IMR-90 (cell line): ENCODE results near the gene NPHP4. TPM values are rescaled to one million over a fixed set of nuclear protein-coding genes. Genes with fewer than 3 reads are reported as not detected.

Source experiments
- ATAC-seq: fragments of 200-7000 bp; cut with Tn5 transposase; 2 replicates; pipeline ENCODE4 v1.9.1; 2020; ENCODE audit warnings: low read depth, mild to moderate bottlenecking, moderate library complexity
- BruUV-seq: library from RNA; stranded (reverse); fragments of 400-500 nt; replicated peaks from 2 replicates; lab custom pipeline; 2021; lab: Mats Ljungman, UMichigan
- CTCF ChIA-PET: fragments of 300-600 bp; formaldehyde crosslinking; extraction: SDS; loops from one replicate; lab custom pipeline; 2021; ENCODE audit warnings: antibody characterized with exemption; lab: Yijun Ruan, JAX
- POLR2A ChIA-PET: fragments of 300-600 bp; sonication (Branson Sonifier 250); formaldehyde crosslinking; loops from one replicate; lab custom pipeline; 2022; ENCODE audit warnings: antibody characterized with exemption; ENCODE audit not compliant: unreplicated experiment; lab: Charles Lee
- DNase-seq: peaks from one replicate; pipeline ENCODE4 v3.0.0; 2013
- H2AFZ ChIP-seq: replicated peaks from 2 replicates; pipeline ENCODE3; 2013; ENCODE audit warnings: low read length, mild to moderate bottlenecking; ENCODE audit not compliant: poor library complexity
- H2AK5ac ChIP-seq: 2 replicates; pipeline ENCODE4 v1.6.1; 2013; ENCODE audit warnings: low read depth, low read length, inconsistent platforms
- H2AK9ac ChIP-seq: replicated peaks from 2 replicates; pipeline ENCODE3; 2013; ENCODE audit warnings: mild to moderate bottlenecking, low read depth, low read length, moderate library complexity; ENCODE audit not compliant: poor library complexity
- H2BK120ac ChIP-seq: 2 replicates; pipeline ENCODE4 v1.6.1; 2013; ENCODE audit warnings: low read depth, low read length, inconsistent platforms
- H2BK15ac ChIP-seq: 3 replicates; pipeline ENCODE4 v1.6.1; 2013; ENCODE audit warnings: low read depth, low read length, inconsistent platforms
- H2BK20ac ChIP-seq: 2 replicates; pipeline ENCODE4 v1.6.1; 2013; ENCODE audit warnings: low read depth, mild to moderate bottlenecking, inconsistent platforms, low read length, moderate library complexity
- H2BK5ac ChIP-seq: 2 replicates; pipeline ENCODE4 v1.6.1; 2013; ENCODE audit warnings: mild to moderate bottlenecking, low read depth, low read length, inconsistent platforms; ENCODE audit not compliant: poor library complexity, severe bottlenecking
- H3K14ac ChIP-seq: replicated peaks from 2 replicates; pipeline ENCODE4 v1.6.1; 2013; ENCODE audit warnings: low read depth, low read length, inconsistent platforms
- H3K18ac ChIP-seq: 2 replicates; pipeline ENCODE4 v1.6.1; 2013; ENCODE audit warnings: low read depth, low read length, control low read depth
- H3K23ac ChIP-seq: 2 replicates; pipeline ENCODE4 v1.6.1; 2013; ENCODE audit warnings: low read depth, low read length, inconsistent platforms
- H3K27ac ChIP-seq: 2 replicates; pipeline ENCODE4 v1.5.1; 2013; ENCODE audit warnings: mild to moderate bottlenecking, control low read depth, low read length; ENCODE audit not compliant: insufficient read depth
- H3K27me3 ChIP-seq: 2 replicates; pipeline ENCODE4 v1.6.1; 2013; ENCODE audit warnings: low read length; ENCODE audit not compliant: control insufficient read depth, insufficient read depth
- H3K36me3 ChIP-seq: 2 replicates; pipeline ENCODE4 v1.6.1; 2013; ENCODE audit warnings: low read length, mixed read lengths; ENCODE audit not compliant: control insufficient read depth, insufficient read depth
- H3K4ac ChIP-seq: 2 replicates; pipeline ENCODE4 v1.6.1; 2013; ENCODE audit warnings: low read depth, low read length, inconsistent platforms
- H3K4me1 ChIP-seq: 2 replicates; pipeline ENCODE4 v1.6.1; 2013; ENCODE audit warnings: low read length, mixed read lengths; ENCODE audit not compliant: control insufficient read depth, insufficient read depth
- H3K4me2 ChIP-seq: 2 replicates; pipeline ENCODE4 v1.6.1; 2013; ENCODE audit warnings: low read depth, mild to moderate bottlenecking, control low read depth, low read length, moderate library complexity
- H3K4me3 ChIP-seq: 2 replicates; pipeline ENCODE4 v1.5.1; 2013; ENCODE audit warnings: low read depth, mild to moderate bottlenecking, control low read depth, low read length, moderate library complexity; ENCODE audit not compliant: insufficient read depth
- H3K56ac ChIP-seq: 2 replicates; pipeline ENCODE4 v1.6.1; 2013; ENCODE audit warnings: low read length, inconsistent platforms; ENCODE audit not compliant: insufficient read depth; ENCODE audit errors: extremely low read depth
- H3K79me1 ChIP-seq, 2 experiments: 2 replicates each; pipeline ENCODE4 v1.6.1; 2013; ENCODE audit warnings: low read length in 2 of 2, inconsistent platforms in 1 of 2, low read depth in 1 of 2
- H3K9ac ChIP-seq: 2 replicates; pipeline ENCODE4 v1.6.1; 2013; ENCODE audit warnings: low read depth, low read length, control low read depth
- H3K9me1 ChIP-seq: 2 replicates; pipeline ENCODE4 v1.6.1; 2013; ENCODE audit warnings: low read length, inconsistent platforms; ENCODE audit not compliant: insufficient read depth
- H3K9me3 ChIP-seq: 2 replicates; pipeline ENCODE4 v1.6.1; 2013; ENCODE audit warnings: low read length; ENCODE audit not compliant: control insufficient read depth, insufficient read depth
- H4K20me1 ChIP-seq: 2 replicates; pipeline ENCODE4 v1.6.1; 2013; ENCODE audit warnings: low read length, inconsistent platforms; ENCODE audit not compliant: insufficient read depth
- H4K5ac ChIP-seq: 2 replicates; pipeline ENCODE4 v1.6.1; 2013; ENCODE audit warnings: mild to moderate bottlenecking, low read depth, low read length, control low read depth
- H4K8ac ChIP-seq, 2 experiments: 2 replicates each; pipeline ENCODE4 v1.6.1; 2013; ENCODE audit warnings: low read depth in 2 of 2, low read length in 2 of 2, control low read depth in 1 of 2, inconsistent platforms in 1 of 2
- H4K91ac ChIP-seq: 2 replicates; pipeline ENCODE4 v1.6.1; 2013; ENCODE audit warnings: low read depth, low read length, inconsistent platforms; ENCODE audit not compliant: insufficient read depth
- BHLHE40 ChIP-seq: fragments of 150-350 bp; IDR thresholded peaks from 2 replicates; pipeline ENCODE4 v1.6.1; 2016; ENCODE audit warnings: mild to moderate bottlenecking, low read depth, low read length
- CEBPB ChIP-seq: IDR thresholded peaks from 2 replicates; pipeline ENCODE4 v1.6.1; 2012; ENCODE audit warnings: low read depth, low read length, improper control_type of control experiment
- CHD1 ChIP-seq: IDR thresholded peaks from 2 replicates; pipeline ENCODE4 v1.6.1; 2012; ENCODE audit warnings: low read depth, low read length, improper control_type of control experiment
- FOS ChIP-seq: fragments of 150-350 bp; IDR thresholded peaks from 2 replicates; pipeline ENCODE4 v1.6.1; 2016; ENCODE audit warnings: low read depth, low read length
- MAFK ChIP-seq: IDR thresholded peaks from 2 replicates; pipeline ENCODE4 v1.6.1; 2012; ENCODE audit warnings: low read depth, low read length, improper control_type of control experiment
- MAZ ChIP-seq: IDR thresholded peaks from 2 replicates; pipeline ENCODE4 v1.6.1; 2012; ENCODE audit warnings: low read depth, mild to moderate bottlenecking, low read length, improper control_type of control experiment, moderate library complexity, borderline replicate concordance
- MXI1 ChIP-seq: IDR thresholded peaks from 2 replicates; pipeline ENCODE4 v1.6.1; 2012; ENCODE audit warnings: low read depth, mild to moderate bottlenecking, low read length, moderate library complexity, borderline replicate concordance
- NFE2L2 ChIP-seq: fragments of 150-350 bp; IDR thresholded peaks from 2 replicates; pipeline ENCODE4 v1.6.1; 2016; ENCODE audit warnings: low read depth, mild to moderate bottlenecking, low read length
- POLR2A ChIP-seq: IDR thresholded peaks from 2 replicates; pipeline ENCODE4 v1.6.1; 2012; ENCODE audit warnings: mild to moderate bottlenecking, low read depth, low read length
- RAD21 ChIP-seq: IDR thresholded peaks from 2 replicates; pipeline ENCODE4 v1.6.1; 2012; ENCODE audit warnings: low read length, improper control_type of control experiment
- RCOR1 ChIP-seq: IDR thresholded peaks from 2 replicates; pipeline ENCODE4 v1.6.1; 2012; ENCODE audit warnings: mild to moderate bottlenecking, low read length, improper control_type of control experiment; ENCODE audit not compliant: insufficient replicate concordance
- RFX5 ChIP-seq: IDR thresholded peaks from 2 replicates; pipeline ENCODE4 v1.8.0; 2012; ENCODE audit warnings: low read depth, mild to moderate bottlenecking, low read length, moderate library complexity
- SMC3 ChIP-seq: fragments of 150-350 bp; IDR thresholded peaks from 2 replicates; pipeline ENCODE4 v1.6.1; 2016; ENCODE audit warnings: low read depth, mild to moderate bottlenecking, antibody characterized with exemption, low read length, moderate library complexity
- WGBS, 2 experiments: methylation state at CpG; one replicate each; pipeline versions ENCODE4 v1.1.5 to v1.1.7; 2013; ENCODE audit warnings: missing lambda C conversion rate in 2 of 2; ENCODE audit not compliant: insufficient read length in 1 of 2; ENCODE audit errors: extremely low coverage in 2 of 2; 5-methylcytosine and 5-hydroxymethylcytosine counted together
- dilution Hi-C: fragments of 300-500 bp; cut with HindIII; formaldehyde crosslinking; loops from one replicate; pipeline ENCODE4 v1.14.3; 2018; ENCODE audit warnings: low sequenced_read_pairs; ENCODE audit not compliant: unreplicated experiment
- in situ Hi-C: fragments of 300-500 bp; cut with MboI; formaldehyde crosslinking; loops from 3 replicates; pipeline ENCODE4 v1.14.3; 2019; ENCODE audit warnings: low sequenced_read_pairs, inconsistent platforms, mixed read lengths
- intact Hi-C: fragments of 100-400 bp; cut with micrococcal nuclease; formaldehyde crosslinking; loops from 2 replicates; pipeline ENCODE4 v1.10.0; 2022
- polyA plus RNA-seq, 3 experiments: library from polyadenylated mRNA; depleted of rRNA; stranded (reverse); fragments of >200 nt; gene quantifications; 2 replicates each; pipeline ENCODE4 v1.2.3, GENCODE V29; 2012; ENCODE audit warnings: low replicate concordance in 1 of 3
- total RNA-seq: library from RNA; depleted of rRNA; stranded (reverse); fragments of >200 nt; gene quantifications from 2 replicates; pipeline ENCODE4 v1.2.3, GENCODE V29; 2012
- TF ChIP-seq, protein P1 (sequence below): fragments of 150-350 bp; IDR thresholded peaks from 2 replicates; pipeline ENCODE4 v1.6.1; 2017; ENCODE audit warnings: mild to moderate bottlenecking, antibody characterized with exemption, low read length, low read depth
- TF ChIP-seq, protein P2 (sequence below): fragments of 150-350 bp; IDR thresholded peaks from 2 replicates; pipeline ENCODE4 v1.6.1; 2016; ENCODE audit warnings: low read depth, mild to moderate bottlenecking, low read length, moderate library complexity, borderline replicate concordance
- TF ChIP-seq, protein P3 (sequence below): conservative IDR thresholded peaks from 2 replicates; pipeline ENCODE4 v1.5.1; 2012; ENCODE audit warnings: mild to moderate bottlenecking, low read depth, low read length, improper control_type of control experiment

NPHP4 gene
- total and polyA plus RNA-seq, 2 of the 4 experiments (the other 2 are of a cell fraction), result 2.0 to 5.5 TPM

DNA sequence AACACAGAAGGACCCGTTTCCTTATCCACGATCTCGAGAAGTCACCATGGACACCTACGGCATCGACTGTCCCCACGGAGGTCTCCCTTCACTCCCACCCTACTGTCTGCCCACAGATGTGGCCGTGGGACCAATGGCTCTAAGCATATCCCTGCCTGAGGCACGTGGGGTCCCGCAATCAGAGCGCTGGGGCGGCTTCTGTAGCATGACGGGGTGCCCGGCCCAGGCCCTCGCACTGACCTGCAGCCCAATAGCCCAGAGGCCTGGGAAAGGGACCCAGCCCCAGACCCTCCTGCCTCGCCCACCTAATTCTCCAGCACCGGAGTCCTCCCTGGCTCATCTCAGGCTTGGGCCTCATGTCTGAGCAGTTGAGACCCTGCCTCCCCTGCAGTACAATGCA, 132.5 kb downstream of the NPHP4 start:
- no peak overlapping the region for H2BK15ac ChIP-seq
- CTCF ChIA-PET, result no interaction called here
- ATAC-seq, result no peak
- TF ChIP-seq RCOR1 (no peak), MAZ (no peak), FOS (no peak), CEBPB (no peak), SMC3 (no peak), MXI1 (no peak), BHLHE40 (no peak), CHD1 (no peak), NFE2L2 (no peak), RAD21 (no peak), MAFK (no peak), POLR2A (no peak), RFX5 (no peak)
- TF ChIP-seq, protein P1, sequence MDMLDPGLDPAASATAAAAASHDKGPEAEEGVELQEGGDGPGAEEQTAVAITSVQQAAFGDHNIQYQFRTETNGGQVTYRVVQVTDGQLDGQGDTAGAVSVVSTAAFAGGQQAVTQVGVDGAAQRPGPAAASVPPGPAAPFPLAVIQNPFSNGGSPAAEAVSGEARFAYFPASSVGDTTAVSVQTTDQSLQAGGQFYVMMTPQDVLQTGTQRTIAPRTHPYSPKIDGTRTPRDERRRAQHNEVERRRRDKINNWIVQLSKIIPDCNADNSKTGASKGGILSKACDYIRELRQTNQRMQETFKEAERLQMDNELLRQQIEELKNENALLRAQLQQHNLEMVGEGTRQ, result no peak
- TF ChIP-seq, protein P2, sequence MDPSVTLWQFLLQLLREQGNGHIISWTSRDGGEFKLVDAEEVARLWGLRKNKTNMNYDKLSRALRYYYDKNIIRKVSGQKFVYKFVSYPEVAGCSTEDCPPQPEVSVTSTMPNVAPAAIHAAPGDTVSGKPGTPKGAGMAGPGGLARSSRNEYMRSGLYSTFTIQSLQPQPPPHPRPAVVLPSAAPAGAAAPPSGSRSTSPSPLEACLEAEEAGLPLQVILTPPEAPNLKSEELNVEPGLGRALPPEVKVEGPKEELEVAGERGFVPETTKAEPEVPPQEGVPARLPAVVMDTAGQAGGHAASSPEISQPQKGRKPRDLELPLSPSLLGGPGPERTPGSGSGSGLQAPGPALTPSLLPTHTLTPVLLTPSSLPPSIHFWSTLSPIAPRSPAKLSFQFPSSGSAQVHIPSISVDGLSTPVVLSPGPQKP, result no peak
- TF ChIP-seq, protein P3, sequence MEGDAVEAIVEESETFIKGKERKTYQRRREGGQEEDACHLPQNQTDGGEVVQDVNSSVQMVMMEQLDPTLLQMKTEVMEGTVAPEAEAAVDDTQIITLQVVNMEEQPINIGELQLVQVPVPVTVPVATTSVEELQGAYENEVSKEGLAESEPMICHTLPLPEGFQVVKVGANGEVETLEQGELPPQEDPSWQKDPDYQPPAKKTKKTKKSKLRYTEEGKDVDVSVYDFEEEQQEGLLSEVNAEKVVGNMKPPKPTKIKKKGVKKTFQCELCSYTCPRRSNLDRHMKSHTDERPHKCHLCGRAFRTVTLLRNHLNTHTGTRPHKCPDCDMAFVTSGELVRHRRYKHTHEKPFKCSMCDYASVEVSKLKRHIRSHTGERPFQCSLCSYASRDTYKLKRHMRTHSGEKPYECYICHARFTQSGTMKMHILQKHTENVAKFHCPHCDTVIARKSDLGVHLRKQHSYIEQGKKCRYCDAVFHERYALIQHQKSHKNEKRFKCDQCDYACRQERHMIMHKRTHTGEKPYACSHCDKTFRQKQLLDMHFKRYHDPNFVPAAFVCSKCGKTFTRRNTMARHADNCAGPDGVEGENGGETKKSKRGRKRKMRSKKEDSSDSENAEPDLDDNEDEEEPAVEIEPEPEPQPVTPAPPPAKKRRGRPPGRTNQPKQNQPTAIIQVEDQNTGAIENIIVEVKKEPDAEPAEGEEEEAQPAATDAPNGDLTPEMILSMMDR, result no peak
- H2BK20ac ChIP-seq, result no peak overlapping the region
- no peak overlapping the region for H3K4me2 ChIP-seq
- H3K4me1 ChIP-seq, result no peaks in the 10 kb centered on the region
- H2AK9ac ChIP-seq, result no peak overlapping the region
- H4K8ac ChIP-seq, result no peak overlapping the region
- no peaks in the 10 kb centered on the region for H3K9me3 ChIP-seq
- H3K9me1 ChIP-seq, result no peaks in the 10 kb centered on the region
- peaks cover 4% of the 10 kb centered on the region; the same call in 1 of the 2 replicates for H3K36me3 ChIP-seq
- in situ Hi-C loops (no loop called here), dilution Hi-C loops (no loop called here), intact Hi-C loops (no loop called here)
- no peaks in the 10 kb centered on the region for H4K20me1 ChIP-seq
- H3K79me1 ChIP-seq, result no peaks in the 10 kb centered on the region
- no TSS peak for BruUV-seq
- no peak overlapping the region for H3K27ac ChIP-seq
- H4K91ac ChIP-seq, result no peak overlapping the region
- no peak overlapping the region for H3K23ac ChIP-seq
- H3K4ac ChIP-seq, result no peak overlapping the region
- H3K56ac ChIP-seq, result no peak overlapping the region
- no peak overlapping the region for H3K14ac ChIP-seq
- H3K9ac ChIP-seq, result no peak overlapping the region
- H3K27me3 ChIP-seq, result no peaks in the 10 kb centered on the region
- WGBS, 2 experiments, result 84% methylated on average over 6 of the region's 16 CpGs; no CpG with 5 or more reads in 1 of the 2 experiments
- no peak overlapping the region for H3K4me3 ChIP-seq
- no peak overlapping the region for H2BK5ac ChIP-seq
- POLR2A ChIA-PET, result no interaction called here
- H2AK5ac ChIP-seq, result no peak overlapping the region
- no peak overlapping the region for H3K18ac ChIP-seq
- H2BK120ac ChIP-seq, result no peak overlapping the region
- H4K5ac ChIP-seq, result no peak overlapping the region
- no peak for DNase-seq
- no peak overlapping the region for H2AFZ ChIP-seq
